K562 (cell line): ENCODE data around the gene STK11. TPM values are rescaled to one million over a fixed set of nuclear protein-coding genes. Genes with fewer than 3 reads are reported as not detected.

Experiments used
- FIP1L1 ChIP-seq: fragments of 200-400 bp; formaldehyde crosslinking; IDR thresholded peaks from 2 replicates; pipeline ENCODE4 v1.6.1; 2018; ENCODE audit warnings: mild to moderate bottlenecking, low read depth, low read length; ENCODE audit not compliant: poor library complexity, severe bottlenecking
- HMG20B ChIP-seq: fragments of 250-450 bp; sonication (Bioruptor Pico); IDR thresholded peaks from 2 replicates; pipeline ENCODE4 v1.5.0; 2021; ENCODE audit warnings: mild to moderate bottlenecking
- HNRNPL ChIP-seq: fragments of 200-400 bp; formaldehyde crosslinking; IDR thresholded peaks from 2 replicates; pipeline ENCODE4 v1.6.1; 2017; ENCODE audit warnings: low read depth, mild to moderate bottlenecking, low read length
- RBM22 ChIP-seq: fragments of 200-400 bp; formaldehyde crosslinking; IDR thresholded peaks from 2 replicates; pipeline ENCODE4 v1.6.1; 2018; ENCODE audit warnings: low read length, low read depth; ENCODE audit not compliant: poor library complexity, severe bottlenecking
- SETDB1 ChIP-seq: IDR thresholded peaks from one replicate; pipeline ENCODE4 v1.6.1; 2012; ENCODE audit warnings: low read length, control low read depth, inconsistent platforms
- polyA plus RNA-seq, 8 experiments: library from polyadenylated mRNA; depleted of rRNA in 4 of 8; stranded (reverse) in 5 of 8; unstranded in 3 of 8; fragments of >200 nt; fragmentation: Nextera tagmentation in 2 of 8; fragmentation: Illumina TruSeq in 1 of 8; extraction: Ambion mirVana in 2 of 8; extraction: Trizol in 1 of 8; gene quantifications; 2 replicates each; pipeline versions ENCODE4 v1.2.1 to v1.2.3, GENCODE V29; 2011 to 2014; ENCODE audit warnings: inconsistent platforms in 1 of 8, missing spikeins in 1 of 8
- total RNA-seq, 7 experiments: library from RNA; depleted of rRNA in 6 of 7; stranded (reverse); fragments of >200 nt in 6 of 7; fragmentation: Illumina TruSeq in 2 of 7; extraction: Trizol in 2 of 7; gene quantifications; 2 replicates each; pipeline versions ENCODE4 v1.2.1 to v1.2.3, GENCODE V29; 2011 to 2021; ENCODE audit warnings: low replicate concordance in 1 of 7
- TF ChIP-seq, protein P1 (sequence below): sonication (generic); formaldehyde crosslinking; IDR thresholded peaks from 2 replicates; pipeline ENCODE4 v1.8.1; 2023; ENCODE audit warnings: mild to moderate bottlenecking, missing genetic modification reagents
- TF ChIP-seq, protein P2 (sequence below): fragments of 450-650 bp; IDR thresholded peaks from 2 replicates; pipeline ENCODE4 v1.6.1; 2014; ENCODE audit warnings: low read depth, mild to moderate bottlenecking, moderate library complexity, borderline replicate concordance

STK11 gene
- total and polyA plus RNA-seq, 9 of the 15 experiments (the other 6 are each of a cell fraction or from before 2014, with no cell fraction given): 0.15 to 96.5 (median 31.7) TPM

DNA sequence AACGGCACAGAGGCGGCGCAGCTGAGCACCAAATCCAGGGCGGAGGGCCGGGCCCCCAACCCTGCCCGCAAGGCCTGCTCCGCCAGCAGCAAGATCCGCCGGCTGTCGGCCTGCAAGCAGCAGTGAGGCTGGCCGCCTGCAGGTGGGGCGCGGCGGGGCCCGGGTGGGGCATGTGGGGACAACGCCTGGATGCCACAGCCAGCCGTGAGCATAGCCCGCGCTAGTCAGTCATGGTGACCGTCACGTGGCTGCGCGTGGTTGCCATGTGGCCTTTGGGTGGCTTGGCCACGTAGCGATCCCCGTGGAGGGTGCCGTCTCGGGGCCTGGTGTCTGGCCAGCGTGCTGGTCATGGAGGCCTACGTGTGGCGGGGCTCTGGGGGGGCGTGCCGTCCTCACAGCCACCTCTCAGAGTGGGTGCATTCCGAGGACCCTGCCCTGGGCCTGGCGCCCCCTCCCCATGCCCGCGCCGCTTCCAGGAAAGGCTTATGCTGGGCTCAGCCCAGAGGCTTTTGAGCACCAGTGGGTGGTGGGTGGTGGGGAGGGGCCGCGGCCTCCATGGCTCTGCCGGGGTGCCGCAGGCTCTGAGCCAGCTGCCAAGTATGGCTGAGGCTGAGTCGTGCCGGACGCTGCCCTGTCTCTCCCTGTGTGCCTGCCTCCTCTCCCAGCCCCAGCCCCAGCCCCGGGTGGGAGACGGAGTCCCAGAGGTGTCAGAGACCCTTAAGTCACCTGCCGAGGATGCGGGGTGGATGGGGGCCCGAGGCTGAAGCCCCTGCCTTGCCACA is 21.1 kb downstream of the STK11 start (continued):
- TF ChIP-seq HNRNPL (peak; percentile 31; the same call in 1 of the 2 replicates), FIP1L1 (peak; percentile 38), SETDB1 (no peak), HMG20B (CRISPR knock-in tag) (no peak), RBM22 (peak; percentile 72)
- TF ChIP-seq, protein P1, sequence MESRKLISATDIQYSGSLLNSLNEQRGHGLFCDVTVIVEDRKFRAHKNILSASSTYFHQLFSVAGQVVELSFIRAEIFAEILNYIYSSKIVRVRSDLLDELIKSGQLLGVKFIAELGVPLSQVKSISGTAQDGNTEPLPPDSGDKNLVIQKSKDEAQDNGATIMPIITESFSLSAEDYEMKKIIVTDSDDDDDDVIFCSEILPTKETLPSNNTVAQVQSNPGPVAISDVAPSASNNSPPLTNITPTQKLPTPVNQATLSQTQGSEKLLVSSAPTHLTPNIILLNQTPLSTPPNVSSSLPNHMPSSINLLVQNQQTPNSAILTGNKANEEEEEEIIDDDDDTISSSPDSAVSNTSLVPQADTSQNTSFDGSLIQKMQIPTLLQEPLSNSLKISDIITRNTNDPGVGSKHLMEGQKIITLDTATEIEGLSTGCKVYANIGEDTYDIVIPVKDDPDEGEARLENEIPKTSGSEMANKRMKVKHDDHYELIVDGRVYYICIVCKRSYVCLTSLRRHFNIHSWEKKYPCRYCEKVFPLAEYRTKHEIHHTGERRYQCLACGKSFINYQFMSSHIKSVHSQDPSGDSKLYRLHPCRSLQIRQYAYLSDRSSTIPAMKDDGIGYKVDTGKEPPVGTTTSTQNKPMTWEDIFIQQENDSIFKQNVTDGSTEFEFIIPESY: peak; percentile 97
- TF ChIP-seq, protein P2, sequence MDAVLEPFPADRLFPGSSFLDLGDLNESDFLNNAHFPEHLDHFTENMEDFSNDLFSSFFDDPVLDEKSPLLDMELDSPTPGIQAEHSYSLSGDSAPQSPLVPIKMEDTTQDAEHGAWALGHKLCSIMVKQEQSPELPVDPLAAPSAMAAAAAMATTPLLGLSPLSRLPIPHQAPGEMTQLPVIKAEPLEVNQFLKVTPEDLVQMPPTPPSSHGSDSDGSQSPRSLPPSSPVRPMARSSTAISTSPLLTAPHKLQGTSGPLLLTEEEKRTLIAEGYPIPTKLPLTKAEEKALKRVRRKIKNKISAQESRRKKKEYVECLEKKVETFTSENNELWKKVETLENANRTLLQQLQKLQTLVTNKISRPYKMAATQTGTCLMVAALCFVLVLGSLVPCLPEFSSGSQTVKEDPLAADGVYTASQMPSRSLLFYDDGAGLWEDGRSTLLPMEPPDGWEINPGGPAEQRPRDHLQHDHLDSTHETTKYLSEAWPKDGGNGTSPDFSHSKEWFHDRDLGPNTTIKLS: no peak
